Measurements from ENCODE around the gene DARS2. TPM values are rescaled to one million over a fixed set of nuclear protein-coding genes. Genes with fewer than 3 reads are reported as not detected.
"Not testable (repeated sequence)": the region's sequence is repeated elsewhere in the genome, so short reads cannot be mapped to it uniquely, and the experiment has no call there.

Gene DARS2
- total RNA-seq, 1 experiment from 2014 or later: 27.8 TPM

DNA sequence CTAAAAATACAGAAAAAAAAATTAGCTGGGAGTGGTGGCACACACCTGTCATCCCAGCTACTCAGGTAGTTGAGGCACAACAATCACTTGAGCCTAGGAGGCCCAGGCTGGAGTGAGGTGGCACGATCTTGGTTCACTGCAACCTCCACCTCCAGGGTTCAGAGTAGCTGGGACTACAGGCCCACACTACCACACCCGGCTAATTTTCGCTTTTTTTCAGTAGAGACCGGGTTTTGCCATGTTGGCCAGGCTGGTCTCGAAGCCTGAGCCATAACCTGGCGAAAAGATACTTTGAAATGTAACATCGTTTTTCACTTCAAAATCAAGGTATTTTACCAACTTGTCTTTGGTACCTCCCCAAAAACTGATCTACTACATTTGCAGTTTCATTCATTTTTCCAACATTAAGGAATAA is 37.3 kb downstream of the DARS2 start:
- DNase-seq (ENCODE audit: low spot score): no peak

DNA sequence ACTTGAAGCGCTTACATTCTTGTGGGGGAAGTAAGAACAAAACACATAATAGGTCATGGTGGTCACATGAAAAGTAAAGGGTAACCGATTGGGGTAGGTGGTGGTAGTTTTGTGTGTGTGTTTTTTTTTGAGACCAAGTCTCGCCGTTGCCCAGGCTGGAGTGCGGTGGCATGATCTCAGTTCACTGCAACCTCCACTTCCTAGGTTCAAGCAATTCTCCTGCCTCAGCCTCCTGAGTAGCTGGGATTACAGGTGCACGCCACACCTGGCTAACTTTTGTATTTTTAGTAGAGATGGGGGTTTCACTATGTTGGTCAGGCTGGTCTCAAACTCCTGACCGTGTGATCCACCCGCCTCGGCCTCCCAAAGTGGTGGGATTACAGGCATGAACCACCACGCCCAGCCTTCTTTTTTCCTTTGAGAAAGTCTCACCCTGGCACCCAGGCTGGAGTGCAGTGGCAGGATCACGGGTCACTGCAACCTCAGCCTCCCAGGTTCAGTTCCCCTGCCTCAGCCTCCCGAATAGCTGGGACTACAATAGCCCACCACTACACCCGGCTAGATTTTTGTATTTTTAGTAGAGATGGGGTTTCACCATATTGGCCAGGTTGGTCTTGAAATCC is 37.8 kb downstream of the DARS2 start:
- not testable (repeated sequence) for DNase-seq (ENCODE audit: low spot score)

DNA sequence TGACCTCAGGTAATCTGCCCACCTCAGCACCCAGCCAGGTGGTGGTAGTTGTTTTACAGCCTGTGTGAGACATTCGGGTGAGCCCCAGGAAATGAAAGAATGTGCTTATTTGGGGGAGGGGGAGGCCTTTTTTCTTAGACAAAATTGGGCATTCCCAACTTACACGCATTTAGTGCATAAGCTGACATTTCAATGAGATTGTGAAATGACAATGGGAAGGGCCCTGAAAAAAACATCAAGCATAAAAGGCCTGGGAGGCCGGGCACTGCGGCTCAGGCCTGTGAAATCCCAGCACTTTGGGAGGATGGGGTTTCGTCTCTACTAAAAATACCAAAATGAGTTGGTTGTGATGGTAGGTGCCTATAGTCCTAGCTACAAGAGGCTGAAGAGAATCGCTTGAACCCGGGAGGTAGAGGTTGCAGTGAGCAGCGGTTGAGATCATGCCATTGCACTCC is 38.3 kb downstream of the DARS2 start:
- no peak for DNase-seq (ENCODE audit: low spot score)

GRCh38 chr1:173863224-173864161 is 39.0 kb downstream of the DARS2 start:
- no peak for DNase-seq (ENCODE audit: low spot score)

DNA sequence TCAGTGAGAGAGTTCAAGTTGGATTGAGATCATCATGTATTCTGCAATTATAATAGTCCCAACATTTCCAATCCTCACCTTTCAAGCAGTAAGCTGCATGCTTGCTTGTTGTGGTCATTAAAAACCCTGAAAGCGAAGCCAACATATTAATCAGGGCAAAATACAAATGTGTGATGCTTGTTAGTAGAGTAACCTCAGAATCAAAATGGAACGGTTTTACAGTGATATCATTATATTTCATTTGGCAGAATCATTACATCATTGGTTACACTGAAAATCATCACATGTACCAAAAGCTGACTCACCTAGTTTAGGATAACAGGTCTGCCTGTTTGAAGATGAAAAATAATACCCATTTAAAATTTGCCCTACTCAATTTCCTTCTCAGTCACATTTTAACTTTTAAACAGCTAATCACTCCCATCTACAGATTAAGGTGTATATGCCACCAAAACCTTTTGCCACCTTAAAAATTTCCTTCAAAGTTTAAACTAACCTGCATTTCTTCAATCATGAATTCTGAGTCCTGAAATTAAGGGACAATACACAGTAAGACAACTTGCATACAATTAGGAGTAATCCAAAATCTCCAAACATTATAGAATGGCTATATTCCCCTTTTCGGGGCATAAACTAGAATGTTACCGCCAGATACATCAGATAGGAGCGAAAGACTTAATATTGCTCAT is 39.9 kb downstream of the DARS2 start:
- no peak for DNase-seq (ENCODE audit: low spot score)

GRCh38 chr1:173865468-173866164 is 41.1 kb downstream of the DARS2 start:
- DNase-seq (ENCODE audit: low spot score): no peak

DNA sequence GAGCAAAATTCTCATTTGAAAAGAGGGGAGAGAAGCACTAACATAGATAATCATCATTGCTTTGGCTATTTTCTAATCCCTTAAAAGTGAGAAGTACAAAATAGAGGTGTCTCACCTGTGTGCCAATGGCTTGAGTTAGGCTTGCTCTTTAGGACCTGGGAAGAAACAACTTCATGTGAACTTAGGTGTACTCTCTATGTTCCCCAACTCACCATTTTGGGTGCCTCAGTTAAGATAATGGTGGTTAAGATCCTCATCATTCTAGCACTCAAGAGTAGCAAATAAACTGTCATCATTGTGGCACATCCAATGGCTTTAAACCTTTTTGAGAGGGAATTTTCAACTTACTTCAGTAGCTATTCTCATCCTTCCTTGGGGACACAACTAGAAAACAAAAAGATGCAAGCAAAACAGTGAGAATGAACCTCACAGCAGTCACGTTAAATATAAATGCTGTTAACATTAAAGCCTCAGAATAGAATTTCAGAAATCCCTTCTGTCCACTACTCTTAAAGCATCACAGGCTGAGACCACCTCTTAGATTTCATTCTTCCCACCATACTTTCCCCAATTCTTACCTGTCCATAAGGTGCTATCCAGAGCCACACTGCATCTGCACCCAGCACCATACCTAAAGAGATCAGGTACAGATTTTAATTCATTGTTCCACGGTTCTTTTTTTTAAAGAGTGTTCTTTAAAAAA is 42.1 kb downstream of the DARS2 start:
- no peak for DNase-seq (ENCODE audit: low spot score)

DNA sequence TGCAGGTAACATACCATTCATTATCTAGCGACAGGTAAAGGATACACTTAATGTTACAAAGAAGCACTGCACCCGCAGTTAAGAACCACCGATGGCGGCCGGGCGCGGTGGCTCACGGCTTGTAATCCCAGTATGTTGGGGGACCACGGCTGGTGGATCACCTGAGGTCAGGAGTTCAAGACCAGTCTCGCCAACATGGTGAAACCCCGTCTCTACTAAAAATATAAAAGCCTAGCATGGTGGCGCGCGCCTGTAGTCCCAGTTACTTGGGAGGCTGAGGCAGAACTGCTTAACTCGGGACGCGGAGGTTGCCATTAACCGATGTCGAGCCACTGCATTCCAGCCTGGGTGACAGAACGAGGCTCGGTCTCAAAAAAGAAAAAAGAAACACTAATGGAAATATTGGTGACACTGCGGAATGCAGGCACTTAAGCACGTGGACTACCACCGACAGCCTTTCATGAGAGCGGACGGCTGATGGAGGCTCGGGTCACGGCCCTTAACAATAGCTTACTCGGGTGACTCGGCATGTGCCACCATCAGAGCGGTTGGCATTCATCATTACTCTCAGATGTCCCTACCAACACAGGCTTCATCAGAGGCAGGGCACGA is 42.8 kb downstream of the DARS2 start:
- DNase-seq (ENCODE audit: low spot score): no peak

- peak; percentile 100 for DNase-seq (ENCODE audit: low spot score)
These were observed 43.3 kb downstream of the DARS2 start, which contains the start of gene GAS5 for GRCh38 chr1:173867753-173868265. Gene GAS5, minus strand, starts transcription at chr1:173867989.

GRCh38 chr1:173868266-173869020 is 44.0 kb downstream of the DARS2 start, which contains the start of gene ZBTB37:
Gene ZBTB37, plus strand, starts transcription at chr1:173868380. Its CDS starts 1,846 bp downstream, at chr1:173870226.
- peak; percentile 74 for DNase-seq (ENCODE audit: low spot score)

DNA sequence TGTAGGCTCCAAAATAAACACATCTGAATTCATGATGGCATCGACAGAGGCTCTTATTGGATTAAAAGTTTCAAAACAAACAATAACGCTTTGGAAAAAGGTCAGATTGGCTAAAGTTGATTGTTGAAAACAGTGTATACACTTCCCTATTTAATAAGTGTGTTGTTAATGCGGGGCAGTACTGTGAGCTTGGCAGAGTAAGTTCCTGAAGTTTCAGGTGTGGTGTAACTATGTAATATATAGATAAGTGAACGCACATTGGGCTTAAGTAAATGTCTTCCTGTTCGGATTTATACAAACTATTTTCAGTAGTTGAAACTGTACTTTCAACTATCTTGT is 44.5 kb downstream of the DARS2 start:
- no peak for DNase-seq (ENCODE audit: low spot score)

DNA sequence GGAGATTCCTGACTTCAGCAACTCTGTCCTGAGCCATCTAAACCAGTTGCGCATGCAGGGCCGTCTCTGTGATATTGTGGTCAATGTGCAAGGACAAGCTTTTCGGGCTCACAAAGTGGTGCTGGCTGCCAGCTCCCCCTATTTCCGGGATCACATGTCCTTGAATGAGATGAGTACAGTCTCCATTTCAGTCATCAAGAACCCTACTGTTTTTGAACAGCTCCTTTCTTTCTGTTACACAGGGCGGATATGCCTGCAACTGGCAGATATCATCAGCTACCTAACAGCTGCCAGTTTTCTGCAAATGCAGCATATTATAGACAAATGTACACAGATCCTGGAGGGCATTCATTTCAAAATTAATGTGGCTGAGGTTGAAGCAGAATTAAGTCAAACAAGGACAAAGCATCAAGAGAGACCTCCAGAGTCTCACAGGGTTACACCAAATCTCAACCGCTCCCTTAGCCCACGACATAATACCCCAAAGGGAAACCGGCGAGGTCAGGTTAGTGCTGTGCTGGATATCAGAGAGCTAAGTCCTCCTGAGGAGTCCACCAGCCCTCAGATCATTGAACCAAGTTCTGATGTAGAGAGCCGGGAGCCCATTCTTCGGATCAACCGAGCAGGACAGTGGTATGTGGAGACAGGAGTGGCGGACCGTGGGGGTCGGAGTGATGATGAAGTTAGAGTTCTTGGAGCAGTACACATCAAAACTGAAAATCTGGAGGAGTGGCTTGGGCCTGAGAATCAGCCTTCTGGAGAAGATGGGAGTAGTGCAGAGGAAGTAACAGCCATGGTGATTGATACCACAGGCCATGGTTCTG is 46.0 kb downstream of the DARS2 start:
- no peak for DNase-seq (ENCODE audit: low spot score)

DNA sequence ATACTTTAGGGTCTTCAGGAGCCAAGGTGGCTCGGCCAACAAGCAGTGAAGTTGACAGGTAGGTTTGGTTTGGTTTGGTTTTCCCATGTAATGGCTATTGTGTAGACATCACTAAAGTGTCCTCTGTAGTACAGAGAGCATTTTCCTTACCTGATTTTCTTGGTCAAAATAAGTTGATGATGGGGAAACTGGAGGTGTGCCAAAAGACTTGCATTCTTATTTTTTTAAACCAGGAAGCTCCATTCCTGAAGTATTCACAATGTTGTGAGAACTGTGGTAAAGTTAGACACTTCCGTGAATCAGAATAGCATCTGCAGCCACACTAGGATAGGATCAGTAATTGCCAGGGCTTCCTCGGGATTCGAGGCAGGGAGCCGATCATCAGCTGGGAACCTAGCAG is 46.6 kb downstream of the DARS2 start:
- DNase-seq (ENCODE audit: low spot score): no peak

DNA sequence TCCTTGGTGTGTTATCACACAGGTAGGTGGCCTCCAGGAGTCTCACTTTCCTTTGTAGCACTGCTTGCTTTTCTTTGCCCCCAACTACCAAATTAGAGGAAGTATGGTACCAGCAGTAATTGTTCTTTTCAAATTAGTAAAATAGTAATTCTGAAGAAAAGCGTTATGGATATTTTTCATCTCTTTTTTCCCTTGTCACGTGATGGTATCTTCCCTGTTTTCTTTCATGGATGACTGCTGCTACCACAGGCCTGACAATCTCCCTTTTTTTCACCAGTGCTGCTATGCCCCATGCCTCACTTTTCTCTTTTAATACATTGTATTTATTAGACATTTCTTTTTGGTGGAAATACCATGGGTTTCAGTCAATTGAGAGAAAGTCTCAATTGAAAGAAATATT is 47.0 kb downstream of the DARS2 start:
- DNase-seq (ENCODE audit: low spot score): no peak

GRCh38 chr1:173876732-173877131 is 52.3 kb downstream of the DARS2 start:
- DNase-seq (ENCODE audit: low spot score): no peak

GRCh38 chr1:173878251-173878650 is 53.8 kb downstream of the DARS2 start:
- no peak for DNase-seq (ENCODE audit: low spot score)

DNA sequence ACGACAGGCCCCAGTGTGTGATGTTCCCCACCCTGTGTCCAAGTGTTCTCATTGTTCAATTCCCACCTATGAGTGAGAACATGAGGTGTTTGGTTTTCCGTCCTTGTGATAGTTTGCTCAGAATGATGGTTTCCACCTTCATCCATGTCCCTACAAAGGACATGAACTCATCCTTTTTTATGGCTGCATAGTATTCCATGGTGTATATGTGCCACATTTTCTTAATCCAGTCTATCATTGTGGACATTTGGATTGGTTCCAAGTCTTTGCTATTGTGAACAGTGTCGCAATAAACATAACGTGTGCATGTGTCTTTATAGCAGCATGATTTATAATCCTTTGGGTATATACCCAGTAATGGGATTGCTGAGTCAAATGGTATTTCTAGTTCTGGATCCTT is 56.6 kb downstream of the DARS2 start:
- DNase-seq (ENCODE audit: low spot score): not testable (repeated sequence)

DNA sequence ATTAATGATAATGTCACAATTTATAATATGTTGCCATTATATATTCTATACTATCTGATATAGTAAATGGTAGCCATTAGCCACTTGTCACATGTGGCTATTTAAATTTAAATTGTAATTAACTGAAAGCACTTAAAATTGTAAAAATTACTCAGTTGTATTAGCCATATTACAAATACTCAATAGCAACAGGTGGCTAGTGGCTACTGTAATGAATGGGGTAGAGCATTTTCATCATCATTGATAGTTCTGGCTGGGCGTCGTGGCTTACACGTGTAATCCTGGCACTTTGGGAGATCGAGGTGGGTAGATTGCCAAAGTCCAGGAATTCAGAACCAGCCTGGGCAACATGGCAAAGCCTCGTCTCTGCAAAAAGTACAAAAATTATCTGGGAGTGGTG is 60.2 kb downstream of the DARS2 start:
- DNase-seq (ENCODE audit: low spot score): no peak
